D721Med (cell line): ENCODE results near the gene XCL2.

Experiments
- DNase-seq: peaks from one replicate; pipeline ENCODE4 v3.0.0; 2011; ENCODE audit warnings: low spot score; ENCODE audit not compliant: insufficient read length
- FAIRE-seq: peaks from 2 replicates; lab custom pipeline; 2011; peaks lifted over from hg19 to GRCh38; lab: Jason Lieb, UNC
- CTCF ChIP-seq: IDR thresholded peaks from 2 replicates; pipeline ENCODE4 v1.5.1; 2012; ENCODE audit warnings: mild to moderate bottlenecking, control low read depth; ENCODE audit not compliant: insufficient read depth; ENCODE audit errors: missing control alignments

XCL2 gene

GRCh38 chr1:168512864-168513595 is 30.8 kb downstream of the XCL2 start:
- no peak for TF ChIP-seq CTCF
- FAIRE-seq (no peak), DNase-seq (no peak)

DNA sequence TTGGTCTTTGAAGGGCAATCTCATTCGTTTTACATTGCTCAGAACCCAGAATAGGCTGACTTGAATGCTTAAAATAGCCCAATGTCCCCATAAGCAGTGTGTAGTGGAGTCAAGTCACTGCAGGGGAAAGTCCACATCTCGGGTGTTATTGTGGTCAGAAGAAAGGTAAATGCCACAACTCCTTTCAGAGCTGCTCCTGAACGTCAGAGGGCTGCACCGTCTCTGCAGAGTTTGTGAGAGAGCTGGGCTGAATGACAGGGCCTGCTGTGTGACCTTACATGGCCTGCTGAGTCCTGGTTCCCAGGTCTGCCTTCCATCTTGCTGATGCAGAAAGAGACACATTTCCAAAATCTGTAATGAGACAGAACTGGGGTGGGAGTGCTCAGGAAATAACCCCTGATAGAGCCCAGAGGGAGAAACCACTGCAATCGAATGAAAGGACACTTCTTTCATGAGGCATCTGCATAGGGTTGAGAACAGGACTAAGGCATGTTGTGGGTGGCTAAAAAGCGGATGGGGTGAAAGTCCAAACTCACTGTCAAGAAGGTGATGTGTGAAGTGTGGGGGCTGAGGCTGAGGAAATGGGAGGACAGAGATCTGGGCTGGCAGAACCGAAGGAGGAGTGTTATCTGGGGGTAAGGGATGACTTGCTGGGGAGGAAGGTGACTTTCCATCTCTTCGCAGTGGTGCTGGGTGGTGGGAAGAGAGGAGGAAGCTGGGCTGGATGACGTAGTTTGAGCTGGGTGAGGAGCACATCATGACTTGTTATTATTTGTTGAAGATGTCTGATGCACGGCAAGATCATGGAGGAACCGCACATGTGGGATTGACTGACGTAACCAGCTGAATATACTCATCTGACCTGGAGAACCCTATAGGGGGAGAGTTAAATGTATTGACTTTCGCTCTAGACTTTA is 33.7 kb downstream of the XCL2 start:
- DNase-seq = no peak
- no peak for TF ChIP-seq CTCF
- no peak for FAIRE-seq

DNA sequence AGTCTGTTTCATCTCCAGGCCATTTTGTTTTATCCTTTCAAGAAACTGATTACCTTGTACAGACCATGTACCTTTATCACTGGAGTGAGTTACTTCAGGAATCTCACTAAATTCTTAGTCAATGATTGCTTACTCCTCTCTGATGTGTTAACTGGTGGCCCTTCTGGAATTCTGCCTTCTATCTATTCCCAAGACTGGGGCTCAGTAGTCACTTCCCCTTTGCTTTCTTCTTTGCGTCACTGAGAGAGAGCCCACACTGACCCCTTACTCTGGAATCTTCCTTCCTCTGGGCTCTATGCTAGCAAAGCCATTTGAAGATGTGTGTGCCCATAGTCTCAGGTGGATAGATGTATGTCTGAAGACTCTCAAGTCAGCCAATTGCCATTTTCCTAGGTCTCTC is 34.6 kb downstream of the XCL2 start:
- FAIRE-seq (no peak), DNase-seq (no peak)
- TF ChIP-seq CTCF = no peak

- no peak for FAIRE-seq
- no peak for DNase-seq
- TF ChIP-seq CTCF = no peak
Measured at GRCh38 chr1:168507828-168508227, 36.0 kb downstream of the XCL2 start.

DNA sequence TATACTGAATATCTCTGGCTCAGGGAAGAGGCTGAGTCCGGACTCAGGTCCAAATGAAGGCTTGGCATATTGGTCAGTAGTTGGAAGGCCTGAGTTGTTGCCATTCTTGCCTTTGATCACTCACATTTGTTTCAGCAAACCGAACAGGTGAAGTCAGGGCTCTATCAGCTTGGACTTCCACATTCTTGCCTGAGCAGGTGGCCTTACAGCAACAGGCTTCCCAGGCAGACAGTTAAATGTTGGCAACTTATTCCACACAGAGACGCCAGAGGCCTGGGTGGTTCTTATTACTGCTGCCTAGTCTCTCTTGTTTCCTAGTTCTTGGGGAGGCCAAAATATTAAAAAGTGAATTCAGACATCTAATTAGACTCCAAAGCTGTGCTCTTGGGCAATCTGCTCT is 36.6 kb downstream of the XCL2 start:
- no peak for TF ChIP-seq CTCF
- FAIRE-seq = no peak
- DNase-seq = no peak

GRCh38 chr1:168506204-168506819 is 37.5 kb downstream of the XCL2 start:
- TF ChIP-seq CTCF = no peak
- FAIRE-seq (no peak), DNase-seq (no peak)

GRCh38 chr1:168505006-168505405 is 38.8 kb downstream of the XCL2 start:
- no peak for TF ChIP-seq CTCF
- DNase-seq = no peak
- FAIRE-seq = no peak
